A673 (cell line): ENCODE results near the gene TTC7B. TPM values are rescaled to one million over a fixed set of nuclear protein-coding genes. Genes with fewer than 3 reads are reported as not detected.

ENCODE experiments used
- BruUV-seq: library from RNA; stranded (reverse); fragments of 400-500 nt; replicated peaks from 2 replicates; lab custom pipeline; 2021; lab: Mats Ljungman, UMichigan
- CTCF ChIA-PET: fragments of 300-600 bp; sonication (Branson Sonifier 250); formaldehyde crosslinking; loops from one replicate; lab custom pipeline; 2022; ENCODE audit warnings: antibody characterized with exemption; lab: Charles Lee
- POLR2A ChIA-PET: fragments of 300-600 bp; sonication (Branson Sonifier 250); formaldehyde crosslinking; loops from one replicate; lab custom pipeline; 2022; ENCODE audit warnings: antibody characterized with exemption; ENCODE audit not compliant: low non-redundant PET; lab: Charles Lee
- DNase-seq: peaks from one replicate; pipeline ENCODE4 v3.0.0-alpha.2; 2015; ENCODE audit warnings: low spot score
- H3K27ac ChIP-seq: fragments of 200-600 bp; sonication (generic); 2 replicates; pipeline ENCODE4 v1.5.1; 2016; ENCODE audit warnings: mixed run types, low read depth, mild to moderate bottlenecking, mixed read lengths, antibody characterized with exemption, low read length; ENCODE audit not compliant: poor library complexity, severe bottlenecking
- H3K27me3 ChIP-seq: fragments of 200-600 bp; sonication (generic); replicated peaks from 2 replicates; pipeline ENCODE4 v1.6.1; 2017; ENCODE audit warnings: mixed run types, low read depth, mild to moderate bottlenecking, mixed read lengths, antibody characterized with exemption, low read length; ENCODE audit not compliant: insufficient read depth, poor library complexity
- H3K36me3 ChIP-seq: fragments of 200-600 bp; sonication (generic); 2 replicates; pipeline ENCODE4 v1.6.1; 2016; ENCODE audit warnings: mixed run types, mild to moderate bottlenecking, mixed read lengths, antibody characterized with exemption, low read length; ENCODE audit not compliant: insufficient read depth, poor library complexity, severe bottlenecking
- H3K4me1 ChIP-seq: fragments of 200-600 bp; sonication (generic); 2 replicates; pipeline ENCODE4 v1.6.1; 2017; ENCODE audit warnings: mixed run types, mild to moderate bottlenecking, mixed read lengths, antibody characterized with exemption, low read length; ENCODE audit not compliant: insufficient read depth, poor library complexity, severe bottlenecking
- H3K4me3 ChIP-seq: fragments of 200-600 bp; sonication (generic); 2 replicates; pipeline ENCODE4 v1.5.1; 2016; ENCODE audit warnings: low read depth, mixed run types, mild to moderate bottlenecking, mixed read lengths, low read length; ENCODE audit not compliant: poor library complexity, severe bottlenecking
- H3K9me3 ChIP-seq: fragments of 200-600 bp; sonication (generic); 2 replicates; pipeline ENCODE4 v1.6.1; 2016; ENCODE audit warnings: mixed run types, low read depth, mild to moderate bottlenecking, mixed read lengths, antibody characterized with exemption, low read length; ENCODE audit not compliant: poor library complexity, severe bottlenecking
- EZH2 ChIP-seq: fragments of 200-600 bp; sonication (generic); IDR thresholded peaks from 2 replicates; pipeline ENCODE4 v1.6.1; 2017; ENCODE audit warnings: borderline replicate concordance, low read depth, mild to moderate bottlenecking, mixed read lengths, antibody characterized with exemption, low read length; ENCODE audit not compliant: poor library complexity, severe bottlenecking
- intact Hi-C: fragments of 100-400 bp; cut with micrococcal nuclease; formaldehyde crosslinking; loops from one replicate; pipeline ENCODE4 v1.10.0; 2022; ENCODE audit not compliant: unreplicated experiment
- total RNA-seq: library from RNA; stranded (reverse); gene quantifications from 2 replicates; pipeline ENCODE4 v1.2.3, GENCODE V29; 2021
- TF ChIP-seq, protein P1 (sequence below): fragments of 300-800, 200-600 bp; sonication (generic); conservative IDR thresholded peaks from 2 replicates; pipeline ENCODE4 v1.5.1; 2017; ENCODE audit warnings: low read depth, mild to moderate bottlenecking, antibody characterized with exemption, low read length, moderate library complexity, mixed read lengths

TTC7B gene
- total RNA-seq, 1 experiment from 2014 or later = 39.2 TPM

DNA sequence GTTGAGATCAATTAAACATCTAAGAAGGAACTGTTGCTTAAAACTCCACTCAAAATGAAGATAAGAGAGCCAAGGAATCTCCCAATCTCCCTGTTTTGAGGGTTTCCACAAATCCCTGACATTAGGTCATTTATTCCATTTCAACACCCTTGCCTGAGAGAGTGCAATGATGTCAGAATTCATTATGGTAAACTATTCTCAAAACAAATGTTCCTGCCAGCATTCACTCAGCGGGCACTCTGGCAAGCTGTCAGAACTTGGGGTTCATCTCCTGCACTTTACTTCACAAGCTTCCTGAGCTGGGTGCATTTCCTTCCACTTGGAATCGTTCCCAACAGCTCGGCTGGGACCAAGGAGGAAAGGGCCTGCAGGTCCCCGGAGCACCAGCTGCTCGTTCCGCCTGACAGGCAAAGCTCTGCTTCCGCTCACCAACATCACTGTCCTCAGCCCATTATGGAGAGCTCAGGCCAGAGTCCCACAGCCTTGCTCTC is 117.8 kb downstream of the TTC7B start:
- TF ChIP-seq, protein P1, sequence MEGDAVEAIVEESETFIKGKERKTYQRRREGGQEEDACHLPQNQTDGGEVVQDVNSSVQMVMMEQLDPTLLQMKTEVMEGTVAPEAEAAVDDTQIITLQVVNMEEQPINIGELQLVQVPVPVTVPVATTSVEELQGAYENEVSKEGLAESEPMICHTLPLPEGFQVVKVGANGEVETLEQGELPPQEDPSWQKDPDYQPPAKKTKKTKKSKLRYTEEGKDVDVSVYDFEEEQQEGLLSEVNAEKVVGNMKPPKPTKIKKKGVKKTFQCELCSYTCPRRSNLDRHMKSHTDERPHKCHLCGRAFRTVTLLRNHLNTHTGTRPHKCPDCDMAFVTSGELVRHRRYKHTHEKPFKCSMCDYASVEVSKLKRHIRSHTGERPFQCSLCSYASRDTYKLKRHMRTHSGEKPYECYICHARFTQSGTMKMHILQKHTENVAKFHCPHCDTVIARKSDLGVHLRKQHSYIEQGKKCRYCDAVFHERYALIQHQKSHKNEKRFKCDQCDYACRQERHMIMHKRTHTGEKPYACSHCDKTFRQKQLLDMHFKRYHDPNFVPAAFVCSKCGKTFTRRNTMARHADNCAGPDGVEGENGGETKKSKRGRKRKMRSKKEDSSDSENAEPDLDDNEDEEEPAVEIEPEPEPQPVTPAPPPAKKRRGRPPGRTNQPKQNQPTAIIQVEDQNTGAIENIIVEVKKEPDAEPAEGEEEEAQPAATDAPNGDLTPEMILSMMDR = no peak
- no peak for TF ChIP-seq EZH2
- Histone ChIP-seq H3K4me3 (peak overlapping the region; percentile 21), H3K27me3 (no peaks in the 10 kb centered on the region), H3K4me1 (peaks cover 54% of the 10 kb centered on the region), H3K9me3 (no peaks in the 10 kb centered on the region), H3K27ac (peak overlapping the region; percentile 94), H3K36me3 (no peaks in the 10 kb centered on the region)
- intact Hi-C loops = loop anchor here (1.0 to 10.0 kb wide), 3 partner anchors 61 to 424 kb away; no protein-coding TSS in a partner anchor
- DNase-seq = peak; percentile 98
- no TSS peak for BruUV-seq
- ChIA-PET CTCF (interaction anchor here (0.6 to 2.4 kb wide), 3 partner anchors 60 to 299 kb away, joined by 3 to 6 read pairs (median 5); no protein-coding TSS in a partner anchor), POLR2A (no interaction called here)

- H3K36me3 ChIP-seq = no peaks in the 10 kb centered on the region
- no peak for TF ChIP-seq EZH2
- TF ChIP-seq, protein P1 = peak; percentile 93
- ChIA-PET POLR2A (no interaction called here), CTCF (interaction anchor here (1.7 to 2.4 kb wide), 2 partner anchors 298 to 395 kb away, joined by 3 to 6 read pairs; no protein-coding TSS in a partner anchor)
- BruUV-seq = TSS peak; percentile 81
- H3K9me3 ChIP-seq = no peaks in the 10 kb centered on the region
- intact Hi-C loops = loop anchor here (1.0 to 10.0 kb wide), 5 partner anchors 62 to 423 kb away; no protein-coding TSS in a partner anchor
- peak overlapping the region; percentile 21 for H3K4me3 ChIP-seq
- peaks cover 54% of the 10 kb centered on the region for H3K4me1 ChIP-seq
- peak overlapping the region; percentile 94 for H3K27ac ChIP-seq
- DNase-seq = peak; percentile 94
- no peaks in the 10 kb centered on the region for H3K27me3 ChIP-seq
Measured at GRCh38 chr14:90697577-90698206, 118.5 kb downstream of the TTC7B start.

DNA sequence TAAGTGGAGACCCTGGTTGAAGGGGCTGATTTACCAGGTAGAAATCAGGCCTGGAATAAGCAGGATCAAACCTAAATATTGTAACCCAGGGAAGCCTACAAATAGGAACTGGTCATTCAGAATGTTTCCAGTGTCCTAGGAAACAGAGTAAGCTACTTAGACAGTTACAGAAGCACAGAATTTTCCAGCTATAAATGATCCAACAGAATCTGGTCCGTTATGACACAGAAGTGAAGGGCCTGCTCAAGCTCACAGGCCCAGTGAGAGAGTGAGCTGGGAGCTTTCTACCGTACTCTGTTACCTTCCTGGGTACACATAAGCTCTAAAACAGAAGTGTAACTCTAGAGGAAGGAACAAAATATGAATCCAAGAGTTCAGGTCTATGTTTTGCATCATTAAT is 119.1 kb downstream of the TTC7B start:
- no TSS peak for BruUV-seq
- intact Hi-C loops = loop anchor here (1.0 to 10.0 kb wide), 3 partner anchors 298 to 422 kb away; no protein-coding TSS in a partner anchor
- no peak for TF ChIP-seq EZH2
- TF ChIP-seq, protein P1 = no peak
- CTCF ChIA-PET = interaction anchor here (1.0 to 2.4 kb wide), 3 partner anchors 298 to 396 kb away, joined by 3 to 6 read pairs (median 6); no protein-coding TSS in a partner anchor
- Histone ChIP-seq H3K36me3 (no peaks in the 10 kb centered on the region), H3K27me3 (no peaks in the 10 kb centered on the region), H3K9me3 (no peaks in the 10 kb centered on the region), H3K4me3 (no peak overlapping the region), H3K4me1 (peaks cover 54% of the 10 kb centered on the region), H3K27ac (peak overlapping the region; percentile 94)
- peak; percentile 10 for DNase-seq
- POLR2A ChIA-PET = interaction anchor here (0.7 kb wide), 1 partner anchor 133 kb away, joined by 4 read pairs; no protein-coding TSS in a partner anchor
